HG03066 (cell line): ENCODE measurements around the gene RIPK4.
"Not testable (repeated sequence)": the region's sequence is repeated elsewhere in the genome, so short reads cannot be mapped to it uniquely, and the experiment has no call there.

Source experiments
- ATAC-seq: cut with Tn5 transposase; IDR thresholded peaks from one replicate; pipeline ENCODE4 v1.9.1; 2021; ENCODE audit warnings: low read depth; ENCODE audit not compliant: unreplicated experiment

Gene RIPK4

DNA sequence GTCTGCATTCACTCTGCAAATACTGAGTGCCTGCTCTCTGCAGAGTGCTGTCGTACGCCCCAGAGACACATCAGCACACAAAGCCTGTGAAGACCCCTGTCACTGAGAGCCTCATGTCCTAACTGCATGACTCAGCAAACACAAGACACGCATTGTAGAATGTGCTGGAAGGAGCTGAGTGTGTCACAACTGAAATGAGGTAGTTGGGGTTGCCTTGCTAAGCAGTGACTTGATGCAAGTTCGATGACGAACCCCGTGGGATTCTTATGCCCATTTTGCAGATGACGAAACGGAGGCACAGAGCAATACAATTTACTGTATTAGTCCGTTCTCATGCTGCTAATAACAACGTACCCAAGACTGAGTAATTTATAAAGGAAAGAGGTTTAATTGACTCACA lies 65.1 kb downstream of the RIPK4 start:
- no peak for ATAC-seq

DNA sequence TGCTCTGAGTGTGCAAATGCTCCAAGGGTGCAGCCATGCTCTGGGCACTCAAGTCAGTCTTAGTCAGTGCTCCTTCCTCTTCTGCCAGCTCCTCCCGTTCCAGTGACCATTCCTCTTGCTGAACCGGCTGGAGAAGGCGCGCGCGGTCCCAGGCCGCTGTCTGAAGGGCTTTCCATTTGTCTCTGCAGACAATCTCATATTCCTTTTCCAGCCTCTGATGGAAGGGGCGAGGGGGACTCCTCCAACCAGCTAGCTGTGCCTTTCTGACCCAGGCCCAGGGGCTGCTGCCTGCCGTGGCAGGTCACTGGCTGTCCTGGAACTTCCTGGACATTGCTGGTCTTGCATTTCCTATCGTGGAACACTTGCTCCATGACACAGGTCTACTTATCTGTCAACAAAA lies 67.5 kb downstream of the RIPK4 start:
- no peak for ATAC-seq

DNA sequence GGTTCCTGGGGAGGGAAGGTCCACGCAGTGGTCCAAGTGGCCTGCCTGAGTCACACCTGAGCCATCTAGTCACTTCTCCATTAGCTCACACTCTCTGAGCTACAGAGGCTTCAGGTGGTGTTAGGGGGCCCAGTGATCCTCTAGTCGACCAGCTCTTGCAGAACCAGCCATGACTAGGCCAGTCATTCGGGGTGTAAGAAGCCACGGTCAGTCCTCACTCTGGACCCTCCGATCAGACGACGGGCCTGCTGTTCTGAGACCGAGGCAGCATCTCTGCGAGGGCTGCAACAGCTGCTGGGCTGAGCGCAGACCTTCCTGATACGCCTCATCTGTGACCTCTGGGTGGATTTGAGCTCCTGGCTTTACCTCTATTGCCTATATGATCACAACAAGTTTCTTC lies 68.8 kb downstream of the RIPK4 start:
- no peak for ATAC-seq

DNA sequence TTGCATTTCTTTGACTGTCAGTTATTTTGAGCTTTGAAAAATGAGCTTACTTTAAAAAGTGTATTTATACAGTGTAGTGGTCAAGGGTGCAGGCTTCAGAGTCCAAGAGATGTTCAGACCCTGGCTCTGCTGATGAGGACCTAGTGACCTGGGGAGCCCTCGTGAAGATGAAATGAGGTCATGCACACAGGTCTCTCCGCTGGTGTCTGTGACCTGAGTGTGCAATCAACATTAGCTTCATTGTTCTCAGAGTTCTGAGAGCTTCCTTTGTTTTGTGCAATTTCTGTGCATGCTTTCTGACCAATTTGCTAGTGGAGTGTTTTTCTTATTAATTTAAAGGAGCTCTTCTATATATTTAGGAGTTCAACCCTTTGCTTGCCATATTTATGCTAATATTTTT lies 71.3 kb downstream of the RIPK4 start:
- no peak for ATAC-seq

DNA sequence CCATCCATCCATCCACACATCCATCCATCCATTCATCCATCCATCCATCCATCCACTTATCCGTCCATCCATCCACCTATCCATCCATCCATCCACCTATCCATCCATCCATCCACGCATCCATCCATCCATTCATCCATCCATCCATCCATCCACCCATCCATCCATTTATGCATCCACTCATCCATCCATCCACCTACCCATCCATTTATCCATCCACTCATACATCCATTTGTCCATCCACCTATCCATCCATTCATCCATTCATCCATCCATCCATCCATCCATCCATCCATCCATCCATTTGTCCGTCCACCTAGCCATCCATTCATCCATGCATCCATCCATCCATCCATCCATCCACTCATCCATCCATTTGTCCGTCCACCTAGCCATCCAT lies 72.8 kb downstream of the RIPK4 start:
- ATAC-seq = not testable (repeated sequence)

DNA sequence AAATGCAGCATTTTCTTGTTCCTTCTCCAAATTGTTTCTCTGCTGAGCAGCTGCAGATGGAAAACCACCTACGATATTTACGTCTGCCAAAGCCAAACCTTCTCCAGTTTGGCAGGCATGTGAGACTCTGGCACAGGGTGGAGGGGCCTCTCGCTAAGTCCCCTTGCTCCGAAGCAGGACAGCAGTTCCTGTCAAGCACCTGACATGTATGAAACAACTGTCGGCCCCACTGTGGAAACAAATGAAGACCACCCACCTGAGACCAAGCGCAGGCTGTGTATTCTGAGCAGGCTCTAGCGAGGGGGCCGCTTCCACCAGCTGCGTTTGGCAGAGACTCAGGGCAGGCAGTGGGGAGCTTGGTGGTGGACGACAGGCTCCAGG lies 74.7 kb downstream of the RIPK4 start:
- ATAC-seq = no peak

DNA sequence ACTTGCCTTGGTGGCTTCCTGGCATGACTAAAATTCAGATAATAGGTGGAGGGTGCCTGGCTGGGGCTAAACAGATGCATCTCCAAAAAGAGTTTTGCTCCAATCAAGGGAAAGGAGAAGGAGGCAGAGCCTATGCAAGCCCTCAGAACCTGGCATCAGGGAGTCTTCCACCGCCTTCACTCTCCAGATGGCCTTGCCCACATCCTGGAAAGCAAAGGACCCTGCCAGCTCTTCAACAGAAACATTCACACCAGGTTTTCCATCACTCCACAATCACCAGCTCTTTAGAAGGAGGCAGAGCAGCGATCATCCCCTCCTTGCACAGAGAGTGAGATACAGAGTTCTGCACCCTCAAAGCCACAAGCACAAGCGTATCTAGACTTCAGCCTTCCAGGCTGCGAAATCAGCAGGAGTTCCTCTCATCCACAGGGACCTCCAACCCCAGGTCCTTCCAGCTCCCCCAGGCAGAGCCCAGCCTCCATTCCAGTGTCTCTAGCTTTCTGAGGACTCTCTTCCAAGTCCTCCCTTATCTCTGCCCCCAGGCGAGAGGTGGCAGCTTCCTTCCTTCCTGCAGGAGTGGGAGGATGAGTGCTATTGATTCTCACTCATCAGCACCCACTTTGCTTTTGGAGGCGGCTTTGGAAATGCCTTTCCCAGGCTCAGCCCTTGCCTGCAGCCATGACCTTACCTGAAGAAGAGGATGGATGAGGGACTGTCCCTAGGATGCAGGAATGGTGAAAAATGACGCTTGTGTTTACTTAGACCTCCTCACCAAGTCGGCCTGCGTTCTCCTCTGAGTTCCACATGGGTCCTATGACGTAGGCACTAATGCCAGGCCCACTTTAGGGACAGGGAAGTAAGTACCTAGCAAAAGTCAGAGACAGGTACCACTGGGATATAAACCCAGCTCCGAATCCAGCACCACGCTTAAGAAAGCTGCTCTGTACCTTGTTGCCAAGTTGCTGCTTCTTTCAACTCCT lies 75.4 kb downstream of the RIPK4 start:
- no peak for ATAC-seq
